ENCODE data around the gene ZMYND10.

Gene ZMYND10

DNA sequence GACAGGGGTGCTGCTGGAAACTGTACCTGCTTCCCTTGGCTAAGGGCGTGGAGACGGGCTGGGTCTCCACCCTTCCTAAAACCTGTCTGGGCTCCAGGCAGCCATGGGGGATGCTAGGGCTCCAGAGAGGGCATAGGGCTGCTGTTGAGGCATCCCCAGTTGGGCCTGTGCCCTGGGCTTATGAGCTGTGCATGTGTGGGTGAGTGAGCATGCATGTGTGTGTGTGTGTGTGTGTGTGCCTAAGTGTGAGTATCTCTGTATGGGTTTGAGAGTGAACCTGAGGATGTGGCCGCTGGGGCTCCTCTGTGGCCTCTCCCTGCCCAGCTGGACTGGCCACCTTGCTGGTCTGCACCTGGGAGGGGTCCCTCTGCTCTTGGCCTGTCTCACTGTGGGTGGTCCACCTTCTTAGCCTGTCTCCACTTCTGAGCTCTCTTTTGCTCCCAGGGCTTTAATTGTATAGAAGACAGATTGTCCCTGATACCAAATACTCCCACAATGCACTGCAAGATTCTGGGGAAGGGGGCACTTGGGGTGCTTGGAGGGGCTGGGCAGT lies 25.7 kb upstream of the ZMYND10 start:
- no peak for DNase-seq

DNA sequence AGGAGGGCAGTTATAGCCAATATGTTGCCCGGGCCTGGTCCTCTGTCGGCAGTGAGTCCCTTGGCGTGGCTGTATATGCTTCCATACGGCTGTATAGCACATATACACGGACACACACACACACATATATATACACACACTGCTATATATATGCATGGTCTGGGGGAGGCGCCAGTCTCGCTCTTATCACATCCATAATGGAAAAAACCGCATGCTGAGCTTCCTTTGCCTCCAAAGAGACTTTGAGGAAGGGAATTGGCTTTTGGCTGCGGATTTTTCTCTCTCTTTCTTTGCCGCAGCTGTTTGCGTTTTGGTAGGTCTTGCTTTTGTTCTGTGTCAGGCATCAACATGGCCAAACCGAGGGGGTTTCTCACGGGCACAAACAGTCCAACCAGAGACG lies 25.1 kb upstream of the ZMYND10 start:
- DNase-seq, result no peak

GRCh38 chr3:50369012-50369670 lies 23.6 kb upstream of the ZMYND10 start:
- no peak for DNase-seq

DNA sequence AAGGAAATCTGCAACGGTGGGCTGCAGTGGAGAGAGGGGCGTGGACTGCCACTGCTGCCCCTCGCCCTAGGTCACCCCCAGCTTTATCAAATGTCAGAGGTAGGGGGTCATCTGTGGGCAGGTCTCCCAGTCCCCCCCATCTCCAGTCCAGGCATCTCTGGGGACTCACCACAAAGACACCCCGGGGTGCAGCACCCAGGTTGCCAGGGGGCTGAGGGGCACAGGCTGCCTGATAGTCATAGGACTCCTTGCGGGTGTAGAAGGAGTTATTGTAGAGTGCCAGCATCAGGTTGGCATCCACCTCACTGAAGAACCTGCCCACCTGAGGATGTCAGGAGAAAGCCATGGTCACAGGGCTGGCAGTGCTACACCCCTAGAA lies 20.3 kb upstream of the ZMYND10 start:
- no peak for DNase-seq

GRCh38 chr3:50365080-50365841 lies 19.7 kb upstream of the ZMYND10 start:
- peak; percentile 79 for DNase-seq

- DNase-seq, result peak; percentile 72
Measured at GRCh38 chr3:50364573-50365079, 19.1 kb upstream of the ZMYND10 start.

DNA sequence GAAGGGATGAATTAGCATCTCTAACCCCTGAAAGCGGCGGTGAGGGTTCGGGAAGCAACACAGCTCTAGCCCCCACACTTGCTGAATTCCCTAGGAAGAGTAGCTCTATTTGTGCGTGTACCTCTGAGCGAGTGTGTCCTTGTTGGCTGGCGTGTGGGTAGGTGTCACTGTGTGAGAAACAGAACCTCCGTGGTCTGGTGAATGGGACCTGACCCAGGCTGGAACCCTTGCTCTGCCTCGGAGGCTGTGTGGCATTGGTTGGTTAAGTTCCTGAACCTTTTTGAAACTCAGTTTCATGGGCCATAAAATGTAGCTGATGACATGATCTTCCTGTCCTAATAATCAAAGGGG lies 14.2 kb upstream of the ZMYND10 start:
- no peak for DNase-seq

DNA sequence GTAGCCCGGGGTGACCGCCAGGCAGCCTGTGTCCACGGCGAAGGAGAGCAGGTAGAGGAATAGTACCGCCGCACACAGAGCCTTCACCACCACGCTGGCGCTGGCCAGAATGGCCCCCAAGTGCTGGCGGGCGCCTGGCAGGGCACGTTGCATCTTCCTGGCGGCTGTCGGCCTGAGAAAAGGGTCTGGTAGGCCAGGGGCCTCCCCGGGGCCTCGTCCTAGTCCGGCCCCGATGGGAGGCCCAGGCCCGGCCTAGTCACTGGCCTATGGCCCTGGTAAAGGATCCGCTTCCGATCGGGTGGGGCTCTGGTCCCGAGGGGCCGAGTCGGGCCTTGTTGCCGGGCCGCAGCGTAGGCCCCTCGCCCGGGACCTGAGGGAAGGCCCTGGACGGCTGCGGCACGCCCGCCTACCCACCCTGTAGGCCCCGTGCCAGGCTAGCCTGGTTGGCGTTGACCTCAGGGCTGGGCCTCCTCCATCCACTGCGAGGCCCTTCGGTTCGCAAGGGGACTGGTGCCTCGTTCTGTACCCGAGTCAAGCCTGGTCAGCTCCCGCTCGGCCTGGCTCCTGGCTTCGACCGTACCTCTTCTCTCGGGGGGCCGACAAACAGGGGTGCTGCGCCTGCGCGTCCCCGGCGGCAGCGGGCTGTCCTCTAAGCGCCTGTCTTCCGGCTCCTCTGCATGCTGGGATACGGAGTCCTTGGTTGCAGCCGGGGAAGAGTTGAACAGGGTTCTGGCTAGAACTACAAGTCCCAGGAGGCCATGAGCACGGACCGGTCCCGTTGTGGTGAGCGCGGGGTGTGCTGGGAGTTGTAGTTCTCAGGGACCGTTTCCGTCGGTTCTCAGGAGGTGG lies 13.6 kb upstream of the ZMYND10 start, which contains the start of gene TMEM115:
Gene TMEM115, minus strand, starts transcription at position 611 of the 849 bp plus-strand sequence. Its CDS starts 458 bp downstream, at position 153.
- peak; percentile 85 for DNase-seq

DNA sequence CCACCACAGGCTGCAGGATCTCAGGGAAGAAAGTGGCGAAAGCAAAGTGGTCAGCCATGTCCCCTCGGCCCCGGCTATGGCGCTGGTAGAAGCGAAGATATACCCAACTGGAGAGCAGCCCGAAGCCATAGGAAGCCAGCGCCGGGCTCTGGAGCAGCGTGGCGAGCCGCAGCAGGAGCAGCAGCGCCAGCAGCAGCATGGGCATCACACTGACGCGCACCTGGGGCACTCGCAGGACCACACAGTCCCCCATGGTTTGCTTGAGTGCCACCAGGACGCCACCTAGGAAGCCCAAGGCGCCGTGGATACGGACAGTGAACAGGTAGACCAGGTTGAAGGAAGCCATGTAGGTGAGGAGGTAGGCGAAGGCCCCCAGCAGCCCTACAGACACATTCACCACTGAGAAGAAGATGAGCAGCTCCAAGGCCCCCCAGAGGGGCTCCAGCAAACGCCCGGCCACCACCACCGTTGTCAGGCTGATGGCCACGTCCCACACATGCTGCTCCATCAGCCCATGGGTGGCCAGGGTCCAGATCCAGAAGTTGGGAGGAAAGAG lies 12.9 kb upstream of the ZMYND10 start:
- DNase-seq, result no peak

DNA sequence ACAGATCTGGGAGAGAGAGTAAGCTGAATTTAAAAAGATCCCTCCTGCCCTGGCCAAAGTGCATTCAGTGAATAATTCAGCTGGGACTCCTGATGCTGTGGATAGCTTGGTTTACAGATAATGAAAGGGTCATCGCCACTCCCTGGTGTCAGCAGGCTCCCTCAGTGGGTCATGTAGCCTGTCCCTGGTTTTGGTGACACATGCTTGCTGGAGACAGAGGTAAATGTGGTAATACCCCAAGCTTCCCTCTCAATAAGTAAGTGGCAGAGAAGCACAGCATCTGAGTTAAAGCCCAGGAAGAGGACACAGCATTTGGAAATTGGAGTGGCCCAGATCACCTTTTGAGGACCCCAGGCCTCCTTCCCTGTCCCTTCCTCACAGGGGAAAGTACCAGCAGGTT lies 11.9 kb upstream of the ZMYND10 start:
- DNase-seq, result no peak

DNA sequence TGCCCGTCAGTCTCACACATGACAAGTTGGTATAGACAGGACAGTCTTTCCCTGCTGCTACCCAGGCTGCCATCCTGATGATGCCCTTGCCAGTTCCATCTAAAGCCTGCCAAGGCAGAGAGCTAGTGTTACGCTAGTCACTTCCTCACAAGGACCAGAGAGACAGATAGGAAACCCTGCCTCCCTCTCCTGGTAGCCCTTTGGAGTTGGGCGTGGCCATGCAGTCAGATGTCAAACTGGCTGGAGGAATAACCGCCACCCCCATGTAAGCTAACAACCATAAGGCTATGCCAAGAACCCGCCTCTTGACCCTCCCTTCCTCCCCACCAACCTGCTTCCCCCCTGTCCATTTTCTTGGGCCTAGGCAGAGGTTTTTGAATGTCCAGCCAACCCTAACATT lies 11.0 kb upstream of the ZMYND10 start:
- DNase-seq, result no peak

GRCh38 chr3:50355829-50356552 lies 10.5 kb upstream of the ZMYND10 start:
- no peak for DNase-seq

DNA sequence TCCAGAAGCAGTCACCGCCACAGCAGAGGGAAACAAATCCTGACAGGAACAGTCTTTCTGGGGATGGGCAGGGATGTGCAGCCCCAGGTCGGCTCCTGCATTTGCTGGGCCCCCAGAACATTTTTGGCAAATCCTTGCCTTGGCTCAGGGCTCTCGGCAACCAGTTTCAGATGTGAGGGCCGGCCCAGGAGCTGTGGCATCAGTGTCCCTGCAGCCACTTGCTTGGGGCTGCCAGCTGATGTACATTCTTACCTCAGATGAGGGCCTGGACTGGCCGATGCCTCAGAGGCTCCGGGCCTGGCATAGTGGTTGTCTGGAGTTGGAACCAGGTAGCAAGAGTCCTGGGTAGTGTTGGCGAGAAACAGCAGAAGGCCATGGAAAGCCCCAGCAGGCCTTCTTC lies 9.3 kb upstream of the ZMYND10 start:
- no peak for DNase-seq

DNA sequence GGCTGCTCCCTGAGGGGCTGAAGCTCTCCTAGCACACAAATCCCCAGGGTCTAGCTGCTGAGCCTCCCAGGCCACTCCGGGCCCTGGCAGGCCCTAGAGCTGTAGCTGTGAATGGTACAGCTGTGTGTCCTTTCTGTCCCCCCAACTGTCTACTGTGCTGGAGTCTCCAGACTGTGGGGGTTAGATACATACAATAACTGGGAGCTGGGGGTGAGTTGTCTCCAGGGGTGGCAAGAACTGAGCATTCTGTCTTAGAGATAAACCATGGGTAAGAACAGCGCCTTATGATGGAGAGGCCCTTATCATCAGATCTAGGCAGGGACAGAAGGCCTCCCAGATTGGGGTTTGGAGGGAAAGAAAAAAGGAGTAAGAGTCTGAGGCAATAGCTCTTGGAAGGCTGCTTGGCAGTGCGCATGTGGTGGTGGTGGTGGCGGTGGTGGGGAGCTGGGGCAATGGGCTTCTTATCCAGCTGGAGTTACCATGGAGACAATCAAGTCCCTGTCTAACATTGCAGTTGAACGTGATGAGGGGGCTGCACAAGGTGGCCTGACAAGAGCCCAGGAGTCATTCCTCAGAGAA lies 8.7 kb upstream of the ZMYND10 start:
- DNase-seq, result no peak

DNA sequence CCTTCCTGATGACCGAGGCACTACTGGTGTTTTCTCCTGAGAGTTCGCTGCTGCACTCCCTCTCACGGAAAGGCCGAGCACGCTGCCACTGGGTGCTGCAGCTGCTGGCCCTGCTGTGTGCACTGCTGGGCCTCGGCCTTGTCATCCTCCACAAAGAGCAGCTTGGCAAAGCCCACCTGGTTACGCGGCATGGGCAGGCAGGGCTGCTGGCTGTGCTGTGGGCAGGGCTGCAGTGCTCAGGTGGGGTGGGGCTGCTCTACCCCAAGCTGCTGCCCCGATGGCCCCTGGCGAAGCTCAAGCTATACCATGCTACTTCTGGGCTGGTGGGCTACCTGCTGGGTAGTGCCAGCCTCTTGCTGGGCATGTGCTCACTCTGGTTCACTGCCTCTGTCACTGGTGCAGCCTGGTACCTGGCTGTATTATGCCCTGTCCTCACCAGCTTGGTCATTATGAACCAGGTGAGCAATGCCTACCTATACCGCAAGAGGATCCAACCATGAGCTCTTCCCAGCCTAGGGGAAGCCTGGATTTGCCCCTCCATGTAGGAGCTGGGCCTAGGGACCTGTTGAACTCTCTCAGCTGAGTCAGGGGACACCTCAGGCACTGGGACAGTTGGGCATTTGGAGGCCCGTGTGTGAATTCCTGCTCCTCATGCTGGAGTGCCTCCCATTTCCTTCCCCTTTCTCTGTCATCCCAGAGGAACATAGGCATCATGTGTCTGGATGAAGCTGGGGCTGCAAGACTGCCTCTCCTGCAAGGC lies 7.9 kb upstream of the ZMYND10 start:
- DNase-seq, result no peak

DNA sequence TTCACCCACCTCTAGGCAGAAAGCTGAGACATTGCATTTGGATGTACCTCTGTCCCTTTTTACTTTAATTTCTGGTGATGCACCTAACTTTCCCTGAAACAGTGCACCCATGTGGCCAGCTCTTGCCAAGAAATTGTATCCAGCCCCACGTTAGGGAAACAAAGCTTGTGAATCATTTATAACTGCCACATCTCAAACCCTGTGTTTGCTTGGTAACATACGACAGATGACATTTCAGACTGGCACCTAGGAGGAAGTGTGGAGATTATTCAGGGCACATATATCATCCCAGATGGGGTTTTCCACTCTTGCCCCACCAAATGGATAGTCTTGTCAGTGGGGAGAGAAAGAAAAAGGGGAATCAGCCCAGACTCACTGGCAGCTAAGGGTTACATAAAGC lies 7.2 kb upstream of the ZMYND10 start:
- no peak for DNase-seq

- no peak for DNase-seq
Measured at GRCh38 chr3:50351323-50351697, 5.8 kb upstream of the ZMYND10 start.

GRCh38 chr3:50350527-50351322 lies 5.2 kb upstream of the ZMYND10 start, which contains the start of the genes CYB561D2 and NPRL2:
CYB561D2 (plus strand) TSS chr3:50350862; CDS start chr3:50351434, 572 bp downstream.
NPRL2 (minus strand) TSS chr3:50350775; CDS start chr3:50350652, 123 bp downstream.
- DNase-seq, result peak; percentile 99

- DNase-seq, result no peak
Measured at GRCh38 chr3:50350213-50350526, 4.6 kb upstream of the ZMYND10 start.
